KMS-11 (cell line): ENCODE measurements around the gene NTMT2.

Experiments used
- H2AFZ ChIP-seq: fragments of 200-600 bp; sonication (generic); 2 replicates; pipeline ENCODE4 v1.6.1; 2016; ENCODE audit warnings: antibody characterized with exemption, mixed run types, low read depth
- H3K27ac ChIP-seq: fragments of 200-600 bp; sonication (generic); 2 replicates; pipeline ENCODE4 v1.6.1; 2016; ENCODE audit warnings: mild to moderate bottlenecking, mixed run types
- H3K27me3 ChIP-seq: fragments of 200-600 bp; sonication (generic); 2 replicates; pipeline ENCODE4 v1.6.1; 2017; ENCODE audit warnings: mild to moderate bottlenecking, low read depth, mixed run types, moderate library complexity; ENCODE audit not compliant: insufficient read depth
- H3K36me3 ChIP-seq: fragments of 200-600 bp; sonication (generic); 2 replicates; pipeline ENCODE4 v1.6.1; 2017; ENCODE audit warnings: mild to moderate bottlenecking, mixed run types; ENCODE audit not compliant: insufficient read depth
- H3K4me1 ChIP-seq: fragments of 200-600 bp; sonication (generic); 2 replicates; pipeline ENCODE4 v1.6.1; 2016; ENCODE audit warnings: mild to moderate bottlenecking, low read depth, mixed run types; ENCODE audit not compliant: poor library complexity, severe bottlenecking
- H3K4me2 ChIP-seq: fragments of 200-600 bp; sonication (generic); 2 replicates; pipeline ENCODE4 v1.7.0; 2016; ENCODE audit warnings: mild to moderate bottlenecking, mixed run types
- H3K4me3 ChIP-seq: fragments of 200-600 bp; sonication (generic); IDR thresholded peaks from 2 replicates; pipeline ENCODE4 v1.6.1; 2017; ENCODE audit warnings: low read depth, low read length, mixed read lengths; ENCODE audit not compliant: insufficient read depth
- H3K79me2 ChIP-seq: fragments of 200-600 bp; sonication (generic); 2 replicates; pipeline ENCODE4 v1.6.1; 2016; ENCODE audit warnings: low read depth, mixed run types; ENCODE audit not compliant: insufficient read depth
- H3K9ac ChIP-seq: fragments of 200-600 bp; sonication (generic); 2 replicates; pipeline ENCODE4 v1.6.1; 2016; ENCODE audit warnings: mild to moderate bottlenecking, mixed run types
- H4K20me1 ChIP-seq: fragments of 200-600 bp; sonication (generic); 2 replicates; pipeline ENCODE4 v1.6.1; 2016; ENCODE audit warnings: mild to moderate bottlenecking, mixed run types; ENCODE audit not compliant: insufficient read depth
- CTCF ChIP-seq: fragments of 200-600 bp; sonication (generic); conservative IDR thresholded peaks from 2 replicates; pipeline ENCODE4 v1.6.1; 2017; ENCODE audit warnings: low read depth, mild to moderate bottlenecking, antibody characterized with exemption, low read length, moderate library complexity, mixed read lengths

The NTMT2 gene

GRCh38 chr1:170145061-170145460 is 698 bp upstream of the NTMT2 start:
- H3K4me3 ChIP-seq, result no peak overlapping the region
- no peak overlapping the region for H2AFZ ChIP-seq
- H3K4me1 ChIP-seq, result no peaks in the 10 kb centered on the region
- H3K27ac ChIP-seq, result no peak overlapping the region
- H4K20me1 ChIP-seq, result no peaks in the 10 kb centered on the region
- TF ChIP-seq CTCF, result no peak
- H3K36me3 ChIP-seq, result no peaks in the 10 kb centered on the region
- H3K4me2 ChIP-seq, result no peak overlapping the region
- no peaks in the 10 kb centered on the region for H3K27me3 ChIP-seq
- no peak overlapping the region for H3K9ac ChIP-seq
- no peaks in the 10 kb centered on the region for H3K79me2 ChIP-seq

DNA sequence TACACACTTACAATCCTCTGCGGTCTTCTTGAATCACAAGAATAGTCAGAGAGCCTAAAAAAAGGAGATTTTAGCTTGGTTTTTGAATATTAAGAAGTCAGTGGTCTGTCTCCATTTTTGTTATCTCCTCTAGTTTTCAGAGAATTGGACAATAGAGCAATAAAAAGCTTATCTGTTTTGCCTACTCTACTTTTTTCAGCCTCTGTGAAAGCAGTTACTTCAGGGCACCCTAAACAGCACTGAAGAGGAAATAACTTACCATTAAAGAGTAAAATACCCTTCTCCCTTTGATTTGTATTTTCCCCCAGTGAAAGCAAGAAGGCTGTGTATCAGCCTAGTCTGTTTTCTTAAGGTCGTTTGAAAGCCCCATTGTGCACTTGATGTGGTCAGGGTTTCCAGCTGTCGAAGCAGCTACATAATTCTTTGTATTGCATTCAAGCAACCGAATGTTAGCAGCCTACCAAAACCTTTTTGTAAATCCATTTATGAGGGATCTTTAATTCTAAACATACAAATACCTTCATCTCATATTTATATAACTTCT is 1.0 kb downstream of the NTMT2 start:
- no peak overlapping the region for H3K4me2 ChIP-seq
- H3K36me3 ChIP-seq, result no peaks in the 10 kb centered on the region
- H3K79me2 ChIP-seq, result no peaks in the 10 kb centered on the region
- no peak overlapping the region for H3K9ac ChIP-seq
- no peak overlapping the region for H3K4me3 ChIP-seq
- no peaks in the 10 kb centered on the region for H3K4me1 ChIP-seq
- no peak overlapping the region for H3K27ac ChIP-seq
- TF ChIP-seq CTCF, result no peak
- H4K20me1 ChIP-seq, result no peaks in the 10 kb centered on the region
- no peaks in the 10 kb centered on the region for H3K27me3 ChIP-seq
- no peak overlapping the region for H2AFZ ChIP-seq

DNA sequence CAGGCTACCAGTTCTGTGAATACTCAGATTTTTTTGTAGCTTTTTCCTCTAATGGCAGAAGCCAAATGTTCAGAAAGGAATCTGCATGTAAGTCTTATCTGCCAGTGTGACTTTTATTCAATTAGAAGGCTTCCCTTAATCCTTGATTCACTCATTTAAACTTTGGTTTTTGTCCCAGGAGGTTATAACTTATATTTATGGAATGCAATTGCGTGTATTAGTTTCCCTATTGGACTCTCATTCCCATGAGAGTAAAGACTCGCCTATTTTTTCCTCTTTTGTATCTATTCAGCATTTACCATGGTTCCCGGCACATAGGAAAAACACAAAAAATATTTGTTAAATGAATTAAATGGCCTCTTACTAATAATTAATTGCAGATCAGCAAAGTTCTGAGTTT is 3.5 kb downstream of the NTMT2 start:
- Histone ChIP-seq H3K27me3 (no peaks in the 10 kb centered on the region), H3K36me3 (no peaks in the 10 kb centered on the region), H3K4me2 (no peak overlapping the region), H2AFZ (no peak overlapping the region), H3K27ac (no peak overlapping the region), H4K20me1 (no peaks in the 10 kb centered on the region), H3K4me3 (no peak overlapping the region), H3K4me1 (no peaks in the 10 kb centered on the region), H3K79me2 (no peaks in the 10 kb centered on the region), H3K9ac (no peak overlapping the region)
- no peak for TF ChIP-seq CTCF

DNA sequence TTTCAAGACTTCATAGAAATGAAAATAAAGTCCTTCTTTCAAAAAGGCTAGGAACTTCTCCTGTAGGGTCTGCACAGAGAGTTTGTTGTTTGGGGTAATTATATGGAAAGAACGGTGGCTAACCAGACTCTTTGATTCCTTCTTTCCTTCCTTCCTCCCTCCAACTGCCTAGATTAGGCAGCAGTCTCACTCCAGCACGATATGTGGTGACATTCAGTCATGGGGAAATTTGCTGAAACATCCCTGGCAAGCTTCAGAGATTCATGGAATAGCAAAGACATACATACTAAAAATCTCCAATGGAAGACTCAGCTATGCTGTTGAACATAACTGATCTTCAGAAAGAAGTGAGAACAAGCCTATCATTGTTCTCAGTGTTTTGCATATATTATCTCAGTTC is 4.3 kb downstream of the NTMT2 start:
- Histone ChIP-seq H3K27me3 (no peaks in the 10 kb centered on the region), H3K36me3 (no peaks in the 10 kb centered on the region)

More for the DNA sequence above, 4.3 kb downstream of the NTMT2 start:
- H3K4me2 ChIP-seq, result no peak overlapping the region
- no peaks in the 10 kb centered on the region for H4K20me1 ChIP-seq
- H3K27ac ChIP-seq, result no peak overlapping the region
- H3K4me3 ChIP-seq, result no peak overlapping the region
- H3K9ac ChIP-seq, result no peak overlapping the region
- H3K4me1 ChIP-seq, result no peaks in the 10 kb centered on the region
- H2AFZ ChIP-seq, result no peak overlapping the region
- TF ChIP-seq CTCF, result no peak
- H3K79me2 ChIP-seq, result no peaks in the 10 kb centered on the region
